ENCODE data around the gene NEK2. TPM values are rescaled to one million over a fixed set of nuclear protein-coding genes. Genes with fewer than 3 reads are reported as not detected.

NEK2 gene
- total and polyA plus RNA-seq, 2 of the 13 experiments (the other 11 are each of a cell fraction or from before 2014, with no cell fraction given): 10.9 to 40.8 TPM

GRCh38 chr1:211653959-211654496 lies 21.4 kb downstream of the NEK2 start (continued):
- TF ChIP-seq STAT6 (CRISPR knock-in tag; IDR thresholded peaks at IDR 0.05; ENCODE audit: borderline replicate concordance): no peak
- no peak for TF ChIP-seq ZKSCAN5 (CRISPR knock-in tag; IDR thresholded peaks at IDR 0.05)
- no peak for TF ChIP-seq RBM39 (IDR thresholded peaks at IDR 0.05; ENCODE audit: low read depth, low read length, poor library complexity, severe bottlenecking)
- peak; percentile 88 for TF ChIP-seq ZNF770 (CRISPR knock-in tag; IDR thresholded peaks at IDR 0.05)
- no peak for TF ChIP-seq ZSCAN25 (CRISPR knock-in tag; IDR thresholded peaks at IDR 0.05)
- no peak for TF ChIP-seq PAX8 (CRISPR knock-in tag; IDR thresholded peaks at IDR 0.05; ENCODE audit: borderline replicate concordance)
- no peak for TF ChIP-seq CSRNP1 (CRISPR knock-in tag; IDR thresholded peaks at IDR 0.05)
- no peak for TF ChIP-seq ZSCAN30 (CRISPR knock-in tag; IDR thresholded peaks at IDR 0.05)
- peak; percentile 94 for TF ChIP-seq TEAD3 (CRISPR knock-in tag; optimal IDR thresholded peaks at IDR 0.05; ENCODE audit: borderline replicate concordance)
- TF ChIP-seq ZNF318 (CRISPR knock-in tag; IDR thresholded peaks at IDR 0.05): no peak
- TF ChIP-seq, protein P1, sequence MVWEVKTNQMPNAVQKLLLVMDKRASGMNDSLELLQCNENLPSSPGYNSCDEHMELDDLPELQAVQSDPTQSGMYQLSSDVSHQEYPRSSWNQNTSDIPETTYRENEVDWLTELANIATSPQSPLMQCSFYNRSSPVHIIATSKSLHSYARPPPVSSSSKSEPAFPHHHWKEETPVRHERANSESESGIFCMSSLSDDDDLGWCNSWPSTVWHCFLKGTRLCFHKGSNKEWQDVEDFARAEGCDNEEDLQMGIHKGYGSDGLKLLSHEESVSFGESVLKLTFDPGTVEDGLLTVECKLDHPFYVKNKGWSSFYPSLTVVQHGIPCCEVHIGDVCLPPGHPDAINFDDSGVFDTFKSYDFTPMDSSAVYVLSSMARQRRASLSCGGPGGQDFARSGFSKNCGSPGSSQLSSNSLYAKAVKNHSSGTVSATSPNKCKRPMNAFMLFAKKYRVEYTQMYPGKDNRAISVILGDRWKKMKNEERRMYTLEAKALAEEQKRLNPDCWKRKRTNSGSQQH (CRISPR knock-in tag; IDR thresholded peaks at IDR 0.05; ENCODE audit: low read depth): no peak

Data from HepG2 (cell line).